Stimulated activated naive B cell treated with anti-CD40 and anti-IgM and Interleukin-4, amounts not matched to agents 10 μg/mL and 1 μg/mL and 100 μg/mL, for 72 hours (primary cell): ENCODE results near the gene BSDC1.

Source experiments
- ATAC-seq, 2 donors: fragments of 150-1000 bp; cut with Tn5 transposase; replicated peaks; 2 replicates each; pipeline ENCODE4 v1.10.0; 2021; ENCODE audit warnings: moderate library complexity in 1 of 2
- DNase-seq: peaks from one replicate; pipeline ENCODE4 v3.0.0; 2021
- H3K27ac Mint-ChIP-seq: one replicate; pipeline ENCODE4 v1.8.0; 2022; ENCODE audit warnings: mild to moderate bottlenecking, mixed read lengths
- H3K27me3 Mint-ChIP-seq, 2 donors: one replicate each; pipeline ENCODE4 v1.8.0; 2022; ENCODE audit warnings: mixed read lengths in 2 of 2
- H3K36me3 Mint-ChIP-seq, 2 donors: one replicate each; pipeline ENCODE4 v1.8.0; 2022; ENCODE audit warnings: mixed read lengths in 2 of 2, mild to moderate bottlenecking in 1 of 2
- H3K4me1 Mint-ChIP-seq, 2 donors: one replicate each; pipeline ENCODE4 v1.8.0; 2022; ENCODE audit warnings: mixed read lengths in 2 of 2, mild to moderate bottlenecking in 1 of 2
- H3K4me3 Mint-ChIP-seq, 2 donors: one replicate each; pipeline ENCODE4 v1.8.0; 2022; ENCODE audit warnings: mild to moderate bottlenecking in 2 of 2, mixed read lengths in 2 of 2, moderate library complexity in 1 of 2
- H3K9me3 Mint-ChIP-seq, 2 donors: one replicate each; pipeline ENCODE4 v1.8.0; 2022; ENCODE audit warnings: mixed read lengths in 2 of 2, mild to moderate bottlenecking in 1 of 2

The BSDC1 gene

GRCh38 chr1:32332290-32333079, 61.8 kb downstream of the BSDC1 start:
- Mint-ChIP-seq H3K9me3 (no peaks in the 10 kb centered on the region), H3K27ac (peak overlapping the region; percentile 59), H3K4me3 (no peak overlapping the region), H3K27me3 (no peaks in the 10 kb centered on the region), H3K4me1 (peaks cover 33 to 70% of the 10 kb centered on the region in 2 donors), H3K36me3 (peaks cover 40 to 61% of the 10 kb centered on the region in 2 donors)
- DNase-seq (no peak), ATAC-seq (no peak)

GRCh38 chr1:32331549-32331948, 62.7 kb downstream of the BSDC1 start:
- Mint-ChIP-seq H3K4me1 (peaks cover 28 to 61% of the 10 kb centered on the region in 2 donors), H3K27me3 (no peaks in the 10 kb centered on the region), H3K27ac (peak overlapping the region; percentile 39), H3K36me3 (peaks cover 46 to 67% of the 10 kb centered on the region in 2 donors), H3K9me3 (no peaks in the 10 kb centered on the region), H3K4me3 (no peak overlapping the region)
- ATAC-seq, result no peak
- DNase-seq, result no peak

- Mint-ChIP-seq H3K36me3 (peaks cover 46 to 71% of the 10 kb centered on the region in 2 donors), H3K27ac (no peak overlapping the region)
These were observed 63.6 kb downstream of the BSDC1 start for GRCh38 chr1:32330558-32331151.

GRCh38 chr1:32329931-32330466, 64.2 kb downstream of the BSDC1 start:
- ATAC-seq (peak; percentile 23 to 41), DNase-seq (no peak)
- Mint-ChIP-seq H3K9me3 (no peaks in the 10 kb centered on the region), H3K27me3 (no peaks in the 10 kb centered on the region), H3K4me3 (no peak overlapping the region), H3K27ac (peak overlapping the region; percentile 65), H3K36me3 (peaks cover 52 to 76% of the 10 kb centered on the region in 2 donors), H3K4me1 (peaks cover 26 to 56% of the 10 kb centered on the region in 2 donors)

More at GRCh38 chr1:32330558-32331151, 63.6 kb downstream of the BSDC1 start:
- Mint-ChIP-seq H3K9me3 (no peaks in the 10 kb centered on the region), H3K4me1 (peaks cover 28 to 58% of the 10 kb centered on the region in 2 donors), H3K27me3 (no peaks in the 10 kb centered on the region), H3K4me3 (no peak overlapping the region)
- ATAC-seq (no peak), DNase-seq (no peak)

- H3K4me3 Mint-ChIP-seq, result no peak overlapping the region
- peaks cover 61 to 73% of the 10 kb centered on the region in 2 donors for H3K36me3 Mint-ChIP-seq
- H3K9me3 Mint-ChIP-seq, result no peaks in the 10 kb centered on the region
- peaks cover 22 to 49% of the 10 kb centered on the region in 2 donors for H3K4me1 Mint-ChIP-seq
- H3K27me3 Mint-ChIP-seq, result no peaks in the 10 kb centered on the region
- ATAC-seq (no peak), DNase-seq (no peak)
- H3K27ac Mint-ChIP-seq, result no peak overlapping the region
These were observed 67.0 kb downstream of the BSDC1 start for GRCh38 chr1:32327204-32327603.

GRCh38 chr1:32321712-32322291, 72.4 kb downstream of the BSDC1 start:
- Mint-ChIP-seq H3K4me3 (peak overlapping the region; percentile 25 to 46), H3K36me3 (peaks cover 42 to 57% of the 10 kb centered on the region in 2 donors), H3K27me3 (no peaks in the 10 kb centered on the region), H3K27ac (peak overlapping the region; percentile 88), H3K9me3 (no peaks in the 10 kb centered on the region), H3K4me1 (peaks cover 31 to 56% of the 10 kb centered on the region in 2 donors)
- no peak for DNase-seq
- no peak for ATAC-seq

GRCh38 chr1:32318127-32318869, 75.9 kb downstream of the BSDC1 start:
- Mint-ChIP-seq H3K4me3 (peak overlapping the region in 1 of 2 donors; percentile 25), H3K36me3 (peaks cover 43 to 56% of the 10 kb centered on the region in 2 donors), H3K27ac (peak overlapping the region; percentile 88), H3K27me3 (no peaks in the 10 kb centered on the region), H3K9me3 (peaks cover 2 to 4% of the 10 kb centered on the region in 2 donors), H3K4me1 (peaks cover 35 to 67% of the 10 kb centered on the region in 2 donors)
- no peak for ATAC-seq
- DNase-seq, result no peak

- Mint-ChIP-seq H3K27ac (peak overlapping the region; percentile 98), H3K27me3 (no peaks in the 10 kb centered on the region), H3K4me1 (peaks cover 28 to 61% of the 10 kb centered on the region in 2 donors), H3K4me3 (peak overlapping the region; percentile 59 to 74), H3K36me3 (peaks cover 34 to 47% of the 10 kb centered on the region in 2 donors), H3K9me3 (peaks cover 2 to 4% of the 10 kb centered on the region in 2 donors)
- ATAC-seq (peak; percentile 90), DNase-seq (peak; percentile 46)
These were observed 77.4 kb downstream of the BSDC1 start for GRCh38 chr1:32316903-32317277.
